IPS DF 6.9 (cell line): ENCODE data around the gene GLIS1.

Experiments used
- DNase-seq: peaks from one replicate; pipeline ENCODE4 v3.0.0-alpha.2; 2013; ENCODE audit warnings: low read depth, low spot score
- H3K27ac ChIP-seq: one replicate; pipeline ENCODE4 v1.5.1; 2013; ENCODE audit warnings: low read length, control low read depth
- H3K27me3 ChIP-seq: 2 replicates; pipeline ENCODE4 v1.6.1; 2013; ENCODE audit warnings: mild to moderate bottlenecking, low read length; ENCODE audit not compliant: control insufficient read depth, insufficient read depth
- H3K36me3 ChIP-seq: 2 replicates; pipeline ENCODE4 v1.6.1; 2013; ENCODE audit warnings: low read length; ENCODE audit not compliant: control insufficient read depth, insufficient read depth
- H3K4me1 ChIP-seq: 2 replicates; pipeline ENCODE4 v1.6.1; 2013; ENCODE audit warnings: low read length; ENCODE audit not compliant: control insufficient read depth, insufficient read depth
- H3K4me3 ChIP-seq: 2 replicates; pipeline ENCODE4 v1.5.1; 2013; ENCODE audit warnings: mild to moderate bottlenecking, low read length
- H3K9me3 ChIP-seq: 2 replicates; pipeline ENCODE4 v1.6.1; 2013; ENCODE audit warnings: low read length, inconsistent platforms; ENCODE audit not compliant: control insufficient read depth, insufficient read depth
- WGBS: extraction: QIAGEN DNeasy Blood & Tissue Kit; methylation state at CpG from one replicate; pipeline ENCODE4 v1.1.7; 2013; ENCODE audit warnings: mixed read lengths, missing lambda C conversion rate; ENCODE audit not compliant: insufficient read length, insufficient coverage; 5-methylcytosine and 5-hydroxymethylcytosine counted together

The GLIS1 gene

GRCh38 chr1:53581476-53581875 lies 157.5 kb downstream of the GLIS1 start:
- no peaks in the 10 kb centered on the region for H3K27me3 ChIP-seq
- H3K4me3 ChIP-seq = no peak overlapping the region
- no peaks in the 10 kb centered on the region for H3K36me3 ChIP-seq
- WGBS = no CpG with 5 or more reads among the region's 4 CpGs
- no peak for DNase-seq
- no peaks in the 10 kb centered on the region for H3K9me3 ChIP-seq
- peaks cover 6% of the 10 kb centered on the region for H3K4me1 ChIP-seq
- H3K27ac ChIP-seq = no peak overlapping the region

DNA sequence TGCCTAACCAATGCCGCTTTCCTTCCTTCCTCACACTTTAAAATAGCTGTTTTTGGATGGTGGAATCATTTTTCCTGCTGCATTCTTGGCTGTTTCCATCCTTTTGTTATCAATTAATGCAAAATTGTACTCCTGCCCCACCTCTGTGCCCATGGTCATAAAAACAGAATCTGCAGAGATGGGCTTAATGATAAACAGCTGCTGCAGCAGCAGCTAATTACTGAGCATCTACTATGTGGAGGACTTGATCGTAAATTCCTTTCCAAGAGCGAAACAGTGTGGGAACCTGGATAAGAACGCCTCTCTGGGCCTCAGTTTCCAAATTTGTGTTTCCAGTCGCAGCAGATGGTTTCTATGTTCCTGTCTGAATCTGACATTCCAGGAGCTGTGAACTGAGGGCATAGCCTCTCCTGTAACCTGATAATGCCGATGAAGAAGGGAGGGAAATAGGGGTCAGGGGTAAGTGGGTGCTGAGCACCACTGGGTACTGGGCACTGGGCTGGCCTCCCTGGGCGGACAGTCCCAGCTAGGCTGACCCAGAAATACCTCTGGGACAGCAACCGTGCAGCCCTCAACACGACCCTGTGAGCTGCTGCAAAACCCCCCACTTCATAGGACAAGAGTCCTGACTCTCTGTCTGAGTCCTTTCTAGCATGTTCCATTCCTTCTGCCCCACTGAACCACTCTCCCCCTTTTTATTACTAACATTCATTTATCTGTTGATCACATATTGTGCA lies 158.1 kb downstream of the GLIS1 start:
- no peaks in the 10 kb centered on the region for H3K9me3 ChIP-seq
- no peak overlapping the region for H3K27ac ChIP-seq
- H3K36me3 ChIP-seq = no peaks in the 10 kb centered on the region
- H3K4me1 ChIP-seq = peaks cover 7% of the 10 kb centered on the region
- no CpG with 5 or more reads among the region's 9 CpGs for WGBS
- no peak for DNase-seq
- H3K27me3 ChIP-seq = no peaks in the 10 kb centered on the region
- no peak overlapping the region for H3K4me3 ChIP-seq

GRCh38 chr1:53580009-53580400 lies 159.0 kb downstream of the GLIS1 start:
- H3K4me3 ChIP-seq = no peak overlapping the region
- no peak overlapping the region for H3K27ac ChIP-seq
- H3K4me1 ChIP-seq = peaks cover 7% of the 10 kb centered on the region
- WGBS = no CpG with 5 or more reads among the region's 4 CpGs
- no peaks in the 10 kb centered on the region for H3K36me3 ChIP-seq
- DNase-seq = no peak
- no peaks in the 10 kb centered on the region for H3K9me3 ChIP-seq
- no peaks in the 10 kb centered on the region for H3K27me3 ChIP-seq

GRCh38 chr1:53579221-53580008 lies 159.5 kb downstream of the GLIS1 start:
- no peak for DNase-seq
- no peak overlapping the region for H3K4me3 ChIP-seq
- peaks cover 7% of the 10 kb centered on the region for H3K4me1 ChIP-seq
- H3K36me3 ChIP-seq = no peaks in the 10 kb centered on the region
- no peaks in the 10 kb centered on the region for H3K27me3 ChIP-seq
- no CpG with 5 or more reads among the region's 16 CpGs for WGBS
- no peaks in the 10 kb centered on the region for H3K9me3 ChIP-seq
- no peak overlapping the region for H3K27ac ChIP-seq

DNA sequence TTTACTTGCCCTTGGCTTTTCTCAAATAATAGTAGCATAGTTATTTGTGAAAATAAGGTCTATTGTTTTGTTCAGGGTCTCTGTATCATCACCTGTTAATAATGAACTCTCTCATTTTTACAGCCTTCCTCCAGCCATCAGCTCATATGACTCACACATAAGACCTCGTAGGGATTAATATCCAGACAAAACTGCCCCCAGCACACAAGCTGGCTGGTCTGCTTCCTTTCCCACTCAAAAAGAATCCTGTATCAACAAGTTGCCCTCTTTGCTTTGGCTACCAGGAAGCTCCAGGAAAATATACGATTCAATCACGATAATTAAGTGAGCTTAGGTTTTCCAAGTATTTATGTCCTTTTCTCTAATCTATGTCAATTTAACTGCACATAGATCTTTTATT lies 160.6 kb downstream of the GLIS1 start:
- Histone ChIP-seq H3K36me3 (no peaks in the 10 kb centered on the region), H3K4me3 (no peak overlapping the region), H3K27me3 (no peaks in the 10 kb centered on the region), H3K4me1 (peaks cover 7% of the 10 kb centered on the region), H3K27ac (no peak overlapping the region), H3K9me3 (no peaks in the 10 kb centered on the region)
- no peak for DNase-seq
- no CpG with 5 or more reads among the region's 3 CpGs for WGBS

GRCh38 chr1:53577761-53578100 lies 161.2 kb downstream of the GLIS1 start:
- no peak overlapping the region for H3K4me3 ChIP-seq
- H3K27me3 ChIP-seq = no peaks in the 10 kb centered on the region
- H3K27ac ChIP-seq = no peak overlapping the region
- no CpG with 5 or more reads among the region's 4 CpGs for WGBS
- no peaks in the 10 kb centered on the region for H3K9me3 ChIP-seq
- peaks cover 7% of the 10 kb centered on the region for H3K4me1 ChIP-seq
- H3K36me3 ChIP-seq = no peaks in the 10 kb centered on the region
- DNase-seq = no peak

- Histone ChIP-seq H3K4me3 (no peak overlapping the region), H3K4me1 (peaks cover 7% of the 10 kb centered on the region), H3K36me3 (no peaks in the 10 kb centered on the region), H3K27me3 (no peaks in the 10 kb centered on the region), H3K9me3 (no peaks in the 10 kb centered on the region), H3K27ac (no peak overlapping the region)
- WGBS = no CpG with 5 or more reads among the region's 5 CpGs
- no peak for DNase-seq
These were observed 161.9 kb downstream of the GLIS1 start for GRCh38 chr1:53576866-53577760.

DNA sequence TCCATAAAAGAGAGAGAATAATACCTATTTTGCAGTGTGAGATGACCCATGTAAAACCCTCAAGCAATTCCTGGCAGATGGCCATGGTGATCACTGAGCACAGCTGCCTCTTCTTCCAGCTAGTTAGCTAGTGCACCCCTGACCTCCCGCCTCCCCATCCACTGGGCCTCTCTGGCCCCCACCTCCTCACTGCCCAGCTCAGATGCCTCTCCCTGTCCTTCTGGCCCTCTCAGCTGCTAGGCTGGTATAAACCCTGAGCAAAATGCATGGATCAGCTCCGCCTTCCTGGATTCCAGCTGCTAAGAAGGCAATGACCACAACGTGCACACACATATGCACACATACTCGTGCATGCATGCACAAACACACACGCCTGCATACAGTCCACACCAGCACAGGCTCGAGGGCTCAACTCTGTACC lies 162.6 kb downstream of the GLIS1 start:
- Histone ChIP-seq H3K27me3 (no peaks in the 10 kb centered on the region), H3K4me1 (peaks cover 7% of the 10 kb centered on the region), H3K4me3 (no peak overlapping the region), H3K9me3 (no peaks in the 10 kb centered on the region), H3K36me3 (no peaks in the 10 kb centered on the region), H3K27ac (no peak overlapping the region)
- WGBS = no CpG with 5 or more reads among the region's 6 CpGs
- no peak for DNase-seq

DNA sequence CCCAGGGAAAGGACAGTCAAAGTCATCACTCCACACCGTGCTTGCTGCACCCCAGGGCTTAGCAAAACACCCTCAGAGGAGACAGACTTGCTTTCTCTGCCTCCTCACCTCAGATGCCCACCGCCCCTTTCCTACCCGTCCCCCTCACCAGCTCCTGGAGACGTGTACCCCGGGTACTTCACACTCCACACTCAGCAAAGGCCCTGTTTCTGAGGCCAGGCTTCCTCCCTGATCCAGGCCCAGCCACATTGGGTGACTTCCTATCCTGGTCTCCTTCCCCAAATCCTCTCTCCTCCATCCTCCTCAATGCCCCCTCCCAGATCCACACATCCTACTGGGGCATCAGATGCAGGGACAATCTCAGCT lies 163.0 kb downstream of the GLIS1 start:
- Histone ChIP-seq H3K4me1 (peaks cover 7% of the 10 kb centered on the region), H3K27ac (no peak overlapping the region), H3K4me3 (no peak overlapping the region), H3K36me3 (no peaks in the 10 kb centered on the region), H3K27me3 (no peaks in the 10 kb centered on the region), H3K9me3 (no peaks in the 10 kb centered on the region)
- no CpG with 5 or more reads among the region's 5 CpGs for WGBS
- no peak for DNase-seq

DNA sequence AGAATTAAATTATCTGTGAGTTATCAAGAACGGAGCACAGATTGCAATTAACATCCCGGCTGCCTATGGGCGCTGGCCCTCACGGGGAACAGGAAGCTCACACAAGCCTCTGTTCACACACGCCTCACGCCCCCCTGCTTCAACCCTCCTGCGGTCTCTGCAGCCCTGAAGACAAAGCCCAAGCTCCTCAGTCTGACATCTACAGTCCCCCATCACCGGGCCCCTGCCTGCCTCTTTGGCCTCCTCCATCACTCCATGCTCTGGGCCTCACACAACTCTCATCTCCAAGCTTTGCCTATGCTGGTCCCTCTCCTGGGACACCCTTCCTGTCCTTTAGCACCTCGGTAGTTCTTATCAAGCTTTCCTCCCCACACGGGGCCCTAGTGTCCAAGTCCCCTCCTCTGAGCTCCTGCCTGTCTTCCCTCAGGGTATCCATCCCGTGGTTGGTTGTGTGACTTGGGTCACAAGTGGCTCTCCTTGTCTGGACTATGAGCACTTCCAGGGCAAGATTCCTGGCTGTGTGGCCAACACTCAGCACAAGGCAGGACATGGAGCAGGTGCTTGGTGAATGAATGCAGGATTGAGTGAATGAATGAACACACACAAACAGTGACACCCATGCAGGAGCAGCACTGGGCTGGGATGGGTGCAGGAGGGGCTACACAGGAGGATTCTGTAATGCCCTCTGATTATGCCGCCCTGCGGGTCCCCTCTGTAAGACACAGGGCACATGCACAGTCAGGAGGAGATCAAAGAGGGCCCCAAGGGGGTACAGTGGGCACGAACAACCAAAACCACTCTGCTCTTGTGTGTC lies 163.6 kb downstream of the GLIS1 start:
- WGBS = no CpG with 5 or more reads among the region's 14 CpGs
- Histone ChIP-seq H3K4me1 (peaks cover 7% of the 10 kb centered on the region), H3K36me3 (no peaks in the 10 kb centered on the region), H3K27me3 (no peaks in the 10 kb centered on the region), H3K27ac (no peak overlapping the region), H3K9me3 (no peaks in the 10 kb centered on the region), H3K4me3 (no peak overlapping the region)
- DNase-seq = no peak
